Measurements from ENCODE around the gene SYNE2.

SYNE2 gene

GRCh38 chr14:64191756-64192155 is 339.0 kb downstream of the SYNE2 start:
- Histone ChIP-seq H3K9ac (ENCODE audit: low read length) (no peak overlapping the region), H3K4me3 (ENCODE audit: insufficient read depth, low read length, poor library complexity, severe bottlenecking) (no peak overlapping the region), H3K27ac (ENCODE audit: low read depth, low read length) (no peak overlapping the region), H2AFZ (ENCODE audit: low read depth, low read length, severe bottlenecking) (no peak overlapping the region), H3K4me2 (ENCODE audit: low read depth, low read length, poor library complexity, severe bottlenecking) (no peak overlapping the region), H4K20me1 (ENCODE audit: low read depth, low read length) (no peaks in the 10 kb centered on the region), H3K36me3 (ENCODE audit: low read length) (peaks cover 39% of the 10 kb centered on the region), H3K9me3 (ENCODE audit: insufficient read depth, low read length) (no peaks in the 10 kb centered on the region), H3K27me3 (ENCODE audit: low read length) (no peaks in the 10 kb centered on the region), H3K79me2 (ENCODE audit: insufficient read depth, low read length) (peaks cover 12% of the 10 kb centered on the region; the same call in 1 of the 2 replicates), H3F3A (ENCODE audit: insufficient read depth) (no peaks in the 10 kb centered on the region), H3K9me2 (replicated peaks; ENCODE audit: insufficient read depth, low read length) (no peaks in the 10 kb centered on the region)
- TF ChIP-seq, protein P1, sequence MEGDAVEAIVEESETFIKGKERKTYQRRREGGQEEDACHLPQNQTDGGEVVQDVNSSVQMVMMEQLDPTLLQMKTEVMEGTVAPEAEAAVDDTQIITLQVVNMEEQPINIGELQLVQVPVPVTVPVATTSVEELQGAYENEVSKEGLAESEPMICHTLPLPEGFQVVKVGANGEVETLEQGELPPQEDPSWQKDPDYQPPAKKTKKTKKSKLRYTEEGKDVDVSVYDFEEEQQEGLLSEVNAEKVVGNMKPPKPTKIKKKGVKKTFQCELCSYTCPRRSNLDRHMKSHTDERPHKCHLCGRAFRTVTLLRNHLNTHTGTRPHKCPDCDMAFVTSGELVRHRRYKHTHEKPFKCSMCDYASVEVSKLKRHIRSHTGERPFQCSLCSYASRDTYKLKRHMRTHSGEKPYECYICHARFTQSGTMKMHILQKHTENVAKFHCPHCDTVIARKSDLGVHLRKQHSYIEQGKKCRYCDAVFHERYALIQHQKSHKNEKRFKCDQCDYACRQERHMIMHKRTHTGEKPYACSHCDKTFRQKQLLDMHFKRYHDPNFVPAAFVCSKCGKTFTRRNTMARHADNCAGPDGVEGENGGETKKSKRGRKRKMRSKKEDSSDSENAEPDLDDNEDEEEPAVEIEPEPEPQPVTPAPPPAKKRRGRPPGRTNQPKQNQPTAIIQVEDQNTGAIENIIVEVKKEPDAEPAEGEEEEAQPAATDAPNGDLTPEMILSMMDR (IDR thresholded peaks at IDR 0.05; ENCODE audit: insufficient read depth, low read length, poor library complexity, severe bottlenecking) = no peak
- no peak for TF ChIP-seq EZH2phosphoT487 (conservative IDR thresholded peaks at IDR 0.05; ENCODE audit: low read length)

DNA sequence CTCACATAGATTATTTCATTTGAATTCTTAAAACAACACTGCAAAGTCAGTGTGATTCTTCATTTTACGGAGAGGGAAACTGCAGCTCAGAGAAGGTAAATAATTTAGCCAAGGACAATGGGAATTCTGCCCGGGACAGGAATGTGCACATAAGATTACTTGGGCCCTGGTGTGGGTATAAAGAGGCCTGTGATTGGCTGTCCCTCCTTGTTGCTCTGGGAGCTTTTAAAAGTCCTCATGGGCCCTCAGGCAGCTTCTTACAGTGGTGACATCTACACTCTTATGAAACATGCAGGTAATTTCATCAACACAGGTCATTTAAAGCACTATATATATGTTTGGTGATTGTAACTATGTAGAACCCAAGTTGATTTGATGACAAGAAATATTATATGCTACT is 341.0 kb downstream of the SYNE2 start:
- no peak overlapping the region for H3K4me2 ChIP-seq (ENCODE audit: low read depth, low read length, poor library complexity, severe bottlenecking)
- TF ChIP-seq EZH2phosphoT487 (conservative IDR thresholded peaks at IDR 0.05; ENCODE audit: low read length) = no peak
- TF ChIP-seq, protein P1 (IDR thresholded peaks at IDR 0.05; ENCODE audit: insufficient read depth, low read length, poor library complexity, severe bottlenecking) = no peak
- H2AFZ ChIP-seq (ENCODE audit: low read depth, low read length, severe bottlenecking) = no peak overlapping the region
- no peaks in the 10 kb centered on the region for H3K9me3 ChIP-seq (ENCODE audit: insufficient read depth, low read length)
- no peaks in the 10 kb centered on the region for H3K9me2 ChIP-seq (replicated peaks; ENCODE audit: insufficient read depth, low read length)
- no peak overlapping the region for H3K9ac ChIP-seq (ENCODE audit: low read length)
- H3F3A ChIP-seq (ENCODE audit: insufficient read depth) = no peaks in the 10 kb centered on the region
- H3K27me3 ChIP-seq (ENCODE audit: low read length) = no peaks in the 10 kb centered on the region
- H3K36me3 ChIP-seq (ENCODE audit: low read length) = peaks cover 22% of the 10 kb centered on the region
- H3K27ac ChIP-seq (ENCODE audit: low read depth, low read length) = peak overlapping the region; percentile 62; the same call in 1 of the 2 replicates
- peaks cover 17% of the 10 kb centered on the region; the same call in 1 of the 2 replicates for H3K79me2 ChIP-seq (ENCODE audit: insufficient read depth, low read length)
- no peaks in the 10 kb centered on the region for H4K20me1 ChIP-seq (ENCODE audit: low read depth, low read length)
- no peak overlapping the region for H3K4me3 ChIP-seq (ENCODE audit: insufficient read depth, low read length, poor library complexity, severe bottlenecking)

DNA sequence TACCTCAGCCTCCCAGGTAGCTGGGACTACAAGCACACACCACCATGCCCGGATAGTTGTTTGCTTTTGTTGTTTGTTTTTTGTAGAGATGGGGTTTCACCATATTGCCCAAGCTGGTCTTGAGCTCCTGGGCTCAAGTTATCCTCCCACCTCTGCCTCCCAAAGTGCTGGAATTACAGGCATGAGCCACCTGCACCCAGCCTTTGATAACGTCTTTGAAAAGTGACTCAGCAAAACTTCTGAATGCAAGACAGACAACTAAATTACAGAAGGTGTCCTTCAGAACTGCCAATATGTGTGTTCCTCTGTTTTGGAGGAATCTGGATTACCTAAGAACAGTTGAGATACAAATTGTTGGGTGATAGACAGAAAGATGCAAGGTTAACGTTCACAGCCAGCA is 341.6 kb downstream of the SYNE2 start:
- peaks cover 21% of the 10 kb centered on the region for H3K36me3 ChIP-seq (ENCODE audit: low read length)
- no peak overlapping the region for H2AFZ ChIP-seq (ENCODE audit: low read depth, low read length, severe bottlenecking)
- no peaks in the 10 kb centered on the region for H3K9me2 ChIP-seq (replicated peaks; ENCODE audit: insufficient read depth, low read length)
- H3K9ac ChIP-seq (ENCODE audit: low read length) = peak overlapping the region; percentile 17
- H3K27ac ChIP-seq (ENCODE audit: low read depth, low read length) = peak overlapping the region; percentile 62
- H4K20me1 ChIP-seq (ENCODE audit: low read depth, low read length) = no peaks in the 10 kb centered on the region
- TF ChIP-seq EZH2phosphoT487 (conservative IDR thresholded peaks at IDR 0.05; ENCODE audit: low read length) = no peak
- TF ChIP-seq, protein P1 (IDR thresholded peaks at IDR 0.05; ENCODE audit: insufficient read depth, low read length, poor library complexity, severe bottlenecking) = no peak
- H3F3A ChIP-seq (ENCODE audit: insufficient read depth) = no peaks in the 10 kb centered on the region
- H3K79me2 ChIP-seq (ENCODE audit: insufficient read depth, low read length) = peaks cover 17% of the 10 kb centered on the region; the same call in 1 of the 2 replicates
- H3K27me3 ChIP-seq (ENCODE audit: low read length) = no peaks in the 10 kb centered on the region
- peak overlapping the region; percentile 48 for H3K4me2 ChIP-seq (ENCODE audit: low read depth, low read length, poor library complexity, severe bottlenecking)
- H3K4me3 ChIP-seq (ENCODE audit: insufficient read depth, low read length, poor library complexity, severe bottlenecking) = no peak overlapping the region
- H3K9me3 ChIP-seq (ENCODE audit: insufficient read depth, low read length) = no peaks in the 10 kb centered on the region

Measured in SU-DHL-6 (cell line).